Kidney epithelial cell (primary cell): ENCODE measurements around the gene TAF4. TPM values are rescaled to one million over a fixed set of nuclear protein-coding genes. Genes with fewer than 3 reads are reported as not detected.
A peak's percentile ranks its signal among the peaks of the same experiment; 100 is the strongest.

Experiments used
- DNase-seq: peaks from one replicate; pipeline ENCODE4 v3.0.0-alpha.2; 2010; ENCODE audit warnings: low read depth
- H3K27me3 ChIP-seq: 2 replicates; pipeline ENCODE4 v1.6.0; 2011; ENCODE audit warnings: low read length; ENCODE audit not compliant: control insufficient read depth, insufficient read depth
- H3K36me3 ChIP-seq: 2 replicates; pipeline ENCODE4 v1.5.1; 2011; ENCODE audit warnings: low read length; ENCODE audit not compliant: control insufficient read depth, insufficient read depth
- H3K4me3 ChIP-seq: 2 replicates; pipeline ENCODE4 v1.5.1; 2011; ENCODE audit warnings: low read depth, mild to moderate bottlenecking, control low read depth, low read length
- total RNA-seq: library from RNA; depleted of rRNA; stranded (reverse); fragments of >200 nt; gene quantifications from 2 replicates; pipeline ENCODE4 v1.2.3, GENCODE V29; 2015
- TF ChIP-seq, protein P1 (sequence below): IDR thresholded peaks from 2 replicates; pipeline ENCODE4 v1.5.1; 2011; ENCODE audit warnings: mild to moderate bottlenecking, moderate library complexity, low read length, control low read depth, inconsistent platforms; ENCODE audit not compliant: insufficient read depth, poor library complexity, severe bottlenecking

TAF4 gene
- total RNA-seq, 1 donor from 2014 or later = 5.9 TPM

DNA sequence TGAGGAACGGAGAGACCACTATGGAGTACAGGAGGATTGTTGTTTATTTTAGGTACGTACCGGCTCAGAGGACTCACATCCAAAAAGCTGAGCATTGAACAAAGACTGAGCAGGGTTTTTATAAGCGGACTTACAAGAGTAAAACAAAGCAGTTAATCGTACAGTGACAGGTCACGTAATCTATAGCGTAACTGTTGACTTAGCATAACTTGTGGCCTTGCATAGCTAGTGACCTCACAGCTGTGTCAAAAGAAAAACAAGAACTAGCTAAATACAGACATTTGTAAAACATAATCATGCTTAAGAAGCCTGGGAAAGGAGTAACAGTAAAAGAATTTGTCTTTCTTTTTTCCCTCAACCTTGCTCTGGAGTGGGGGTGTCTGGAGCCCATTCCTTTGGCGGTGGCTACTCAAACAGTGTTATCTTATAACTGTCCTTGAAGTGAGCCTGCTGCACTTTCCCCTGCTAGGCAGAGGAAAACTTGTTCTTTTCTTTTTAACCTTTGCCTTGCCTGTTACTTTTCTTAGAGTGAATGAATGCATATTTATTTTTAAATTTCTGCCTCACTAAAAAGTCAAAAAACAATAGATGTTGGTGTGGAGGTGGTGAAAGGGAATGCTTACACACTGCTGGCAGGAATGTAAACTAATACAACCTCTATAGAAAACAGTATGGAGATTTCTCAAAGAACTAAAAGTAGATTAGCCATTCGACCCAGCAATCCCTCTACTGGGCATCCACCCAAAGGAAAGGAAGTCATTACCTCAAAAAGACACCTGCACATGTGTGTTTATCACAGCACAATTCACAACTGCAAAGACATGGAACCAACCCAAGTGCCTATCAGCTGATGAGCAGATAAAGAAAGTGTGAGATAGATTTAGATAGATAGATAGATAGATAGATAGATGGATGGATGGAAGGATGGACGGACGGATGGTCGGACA, 109.0 kb downstream of the TAF4 start:
- TF ChIP-seq, protein P1, sequence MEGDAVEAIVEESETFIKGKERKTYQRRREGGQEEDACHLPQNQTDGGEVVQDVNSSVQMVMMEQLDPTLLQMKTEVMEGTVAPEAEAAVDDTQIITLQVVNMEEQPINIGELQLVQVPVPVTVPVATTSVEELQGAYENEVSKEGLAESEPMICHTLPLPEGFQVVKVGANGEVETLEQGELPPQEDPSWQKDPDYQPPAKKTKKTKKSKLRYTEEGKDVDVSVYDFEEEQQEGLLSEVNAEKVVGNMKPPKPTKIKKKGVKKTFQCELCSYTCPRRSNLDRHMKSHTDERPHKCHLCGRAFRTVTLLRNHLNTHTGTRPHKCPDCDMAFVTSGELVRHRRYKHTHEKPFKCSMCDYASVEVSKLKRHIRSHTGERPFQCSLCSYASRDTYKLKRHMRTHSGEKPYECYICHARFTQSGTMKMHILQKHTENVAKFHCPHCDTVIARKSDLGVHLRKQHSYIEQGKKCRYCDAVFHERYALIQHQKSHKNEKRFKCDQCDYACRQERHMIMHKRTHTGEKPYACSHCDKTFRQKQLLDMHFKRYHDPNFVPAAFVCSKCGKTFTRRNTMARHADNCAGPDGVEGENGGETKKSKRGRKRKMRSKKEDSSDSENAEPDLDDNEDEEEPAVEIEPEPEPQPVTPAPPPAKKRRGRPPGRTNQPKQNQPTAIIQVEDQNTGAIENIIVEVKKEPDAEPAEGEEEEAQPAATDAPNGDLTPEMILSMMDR = no peak
- Histone ChIP-seq H3K27me3 (peaks cover 30% of the 10 kb centered on the region), H3K4me3 (no peak overlapping the region), H3K36me3 (no peaks in the 10 kb centered on the region)
- no peak for DNase-seq

DNA sequence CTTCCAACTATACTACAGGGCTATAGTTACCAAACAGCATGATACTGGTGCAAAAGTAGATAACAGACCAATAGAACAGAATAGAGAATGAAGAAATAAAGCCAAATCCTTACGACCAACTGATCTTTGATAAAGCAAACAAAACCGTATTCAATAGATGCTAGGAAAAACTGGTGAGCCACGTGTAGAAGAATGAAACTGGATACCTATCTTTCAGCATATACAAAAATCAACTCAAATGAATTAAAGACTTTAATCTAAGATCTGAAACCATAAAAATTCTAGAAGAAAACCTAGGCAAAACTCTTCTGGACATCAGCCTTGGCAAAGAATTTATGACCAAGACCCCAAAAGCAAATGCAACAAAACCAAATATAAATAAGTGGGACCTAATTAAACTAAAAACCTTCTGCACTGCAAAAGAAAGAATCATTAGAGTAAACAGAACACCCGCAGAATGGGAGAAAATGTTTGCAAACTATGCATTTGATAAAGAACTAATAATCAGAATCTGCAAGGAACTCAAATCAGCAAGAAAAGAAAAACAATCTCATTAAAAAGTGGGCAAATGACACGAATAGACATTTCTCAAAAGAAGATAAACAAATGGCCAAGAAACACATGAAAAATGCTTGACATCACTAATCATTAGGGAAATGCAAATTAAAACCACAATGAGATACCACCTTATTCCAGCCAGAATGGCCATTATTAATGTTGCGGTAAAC, 109.8 kb downstream of the TAF4 start:
- Histone ChIP-seq H3K36me3 (no peaks in the 10 kb centered on the region), H3K27me3 (peaks cover 30% of the 10 kb centered on the region), H3K4me3 (no peak overlapping the region)
- TF ChIP-seq, protein P1 = no peak
- DNase-seq = no peak

DNA sequence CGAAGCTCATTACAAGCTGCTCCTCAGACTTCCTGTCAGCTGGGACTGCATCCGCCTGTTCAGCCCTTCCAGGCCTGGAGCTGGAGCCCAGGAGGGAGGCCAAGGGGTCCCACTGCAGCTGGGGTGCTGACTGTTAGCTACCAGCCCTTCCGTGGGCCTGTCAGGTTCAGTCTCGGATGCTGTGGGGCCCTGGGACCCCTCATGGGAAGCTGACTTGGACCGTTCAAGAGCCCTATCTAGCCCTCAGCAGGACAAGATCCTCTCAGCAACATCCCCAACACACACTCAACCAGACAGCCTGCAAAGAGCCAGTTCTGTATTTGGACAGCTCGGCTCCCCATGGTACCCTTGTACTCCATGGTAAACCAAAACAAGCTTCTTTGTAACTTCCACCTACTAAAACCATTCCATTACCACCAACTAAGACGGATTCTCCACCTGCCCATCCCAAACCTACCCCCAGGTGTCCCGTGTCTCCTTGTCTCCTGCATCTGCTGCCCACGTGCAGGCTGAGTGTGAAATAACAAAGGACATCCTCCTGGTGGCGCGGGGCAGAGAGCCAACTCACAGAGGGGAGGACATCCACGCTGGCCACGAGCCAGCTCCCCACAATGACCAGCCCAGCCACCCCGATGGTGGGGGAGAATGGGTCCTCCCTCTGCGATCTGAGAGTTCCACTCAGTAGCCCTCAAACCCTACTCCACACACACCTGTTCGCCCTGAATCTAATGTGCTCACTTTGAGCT, 111.2 kb downstream of the TAF4 start:
- H3K36me3 ChIP-seq = no peaks in the 10 kb centered on the region
- TF ChIP-seq, protein P1 = no peak
- DNase-seq = no peak
- H3K27me3 ChIP-seq = peaks cover 30% of the 10 kb centered on the region
- H3K4me3 ChIP-seq = no peak overlapping the region

DNA sequence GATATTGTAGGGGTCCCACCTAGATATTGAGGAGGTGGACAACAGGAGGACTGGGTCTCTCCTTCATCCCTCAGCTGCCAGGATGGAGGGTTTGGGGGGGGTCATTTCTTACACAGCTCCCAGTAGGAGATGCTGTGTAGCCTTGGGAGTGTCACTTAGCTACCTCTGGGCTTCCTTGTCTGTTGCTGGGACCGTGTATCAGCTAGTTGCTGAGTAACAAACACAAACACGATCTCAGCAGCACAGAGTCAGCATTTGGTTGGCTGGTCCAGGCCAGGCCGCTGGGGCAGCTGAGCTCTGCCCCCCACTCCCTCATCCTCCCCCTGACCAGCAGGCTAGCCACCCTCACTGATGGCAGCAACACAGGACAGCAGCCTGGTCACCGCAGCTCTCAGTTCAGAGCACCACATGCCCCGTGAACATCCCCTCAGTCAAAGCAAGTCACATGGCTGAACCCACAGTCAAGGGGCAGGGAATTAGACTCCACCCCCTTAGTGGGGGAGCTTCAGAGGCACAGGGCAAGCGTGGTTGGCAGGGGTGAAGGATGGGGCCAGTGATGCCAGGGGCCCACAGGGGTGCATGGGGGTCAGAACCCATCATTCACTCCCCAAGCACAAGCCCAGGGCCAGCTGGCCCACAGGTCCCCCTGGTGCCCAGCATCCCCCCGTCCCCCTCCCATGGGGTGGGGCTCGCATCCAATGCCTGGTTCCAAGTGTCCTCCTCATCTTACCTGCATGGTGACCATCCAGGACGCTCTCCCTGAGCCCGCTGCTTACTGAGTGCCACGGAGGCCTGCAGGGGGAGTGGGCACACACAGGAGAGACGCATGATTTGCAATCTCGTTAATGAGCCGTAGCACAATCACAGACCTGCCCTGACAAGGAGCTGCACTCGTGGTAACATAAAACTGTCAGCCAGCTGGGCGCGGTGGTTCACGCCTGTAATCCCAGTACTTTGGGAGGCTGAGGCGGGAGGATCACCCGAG, 112.4 kb downstream of the TAF4 start:
- Histone ChIP-seq H3K36me3 (no peaks in the 10 kb centered on the region), H3K4me3 (no peak overlapping the region), H3K27me3 (peaks cover 30% of the 10 kb centered on the region)
- no peak for DNase-seq
- TF ChIP-seq, protein P1 = peak; percentile 1

DNA sequence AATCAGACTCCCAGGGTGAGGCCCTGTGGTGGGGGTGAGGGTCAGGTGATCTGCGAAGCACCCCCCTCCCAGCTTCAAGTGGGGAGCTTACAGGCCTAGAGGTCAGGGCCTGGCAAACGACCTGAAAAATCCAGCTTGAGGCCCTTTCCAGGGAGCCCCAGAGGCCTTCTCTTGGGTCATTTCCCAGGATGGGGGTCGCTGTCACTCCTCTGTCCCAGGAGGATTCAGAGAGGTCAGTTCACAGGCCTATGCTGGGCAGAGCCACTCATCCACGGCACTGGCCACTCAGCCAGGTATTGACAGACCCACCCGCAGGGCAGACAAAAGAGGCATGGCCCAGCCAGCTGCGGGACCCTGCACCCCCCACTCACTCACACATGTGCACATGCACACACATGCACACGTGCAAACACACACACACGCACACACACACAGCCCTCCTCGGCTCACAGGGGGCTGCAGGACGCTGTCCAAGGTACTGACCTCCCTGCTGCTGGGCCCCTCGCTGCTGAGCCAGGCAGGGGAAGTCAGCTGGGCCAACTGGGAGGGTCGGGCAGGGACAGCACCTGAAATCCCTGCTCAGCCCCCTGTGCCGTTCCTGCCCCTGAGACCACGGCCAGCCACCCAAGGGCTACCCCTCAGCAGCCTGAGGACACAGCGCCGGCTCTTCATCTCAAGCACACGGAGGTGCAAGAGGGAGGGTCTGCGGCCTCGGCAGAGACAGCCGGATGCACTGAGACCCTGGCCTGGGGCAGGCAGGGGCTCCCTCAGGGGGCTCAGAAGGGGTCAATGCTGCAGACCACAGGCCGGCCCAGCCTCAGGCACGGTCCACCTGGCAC, 113.8 kb downstream of the TAF4 start:
- TF ChIP-seq, protein P1 = no peak
- Histone ChIP-seq H3K27me3 (peaks cover 28% of the 10 kb centered on the region), H3K36me3 (no peaks in the 10 kb centered on the region), H3K4me3 (no peak overlapping the region)
- no peak for DNase-seq
